NCI-H2107 (cell line): ENCODE data around the gene STT3B.
"Not testable (repeated sequence)": the region's sequence is repeated elsewhere in the genome, so short reads cannot be mapped to it uniquely, and the experiment has no call there.

Experiments used
- DNase-seq: peaks from one replicate; lab custom pipeline; 2025; lab: John Stamatoyannopoulos, UW

STT3B gene

GRCh38 chr3:31605333-31605732 lies 72.6 kb downstream of the STT3B start:
- DNase-seq = not testable (repeated sequence)

GRCh38 chr3:31606453-31606852 lies 73.7 kb downstream of the STT3B start:
- DNase-seq = no peak

GRCh38 chr3:31610700-31611275 lies 78.1 kb downstream of the STT3B start:
- no peak for DNase-seq

GRCh38 chr3:31613177-31613576 lies 80.5 kb downstream of the STT3B start:
- DNase-seq = no peak

- no peak for DNase-seq
Measured at GRCh38 chr3:31613654-31614053, 80.9 kb downstream of the STT3B start.

- DNase-seq = no peak
Measured at GRCh38 chr3:31614162-31614921, 81.6 kb downstream of the STT3B start.

GRCh38 chr3:31615071-31615875 lies 82.5 kb downstream of the STT3B start:
- DNase-seq = no peak

GRCh38 chr3:31616711-31617110 lies 84.0 kb downstream of the STT3B start:
- DNase-seq = no peak

- no peak for DNase-seq
Measured at GRCh38 chr3:31620656-31621055, 87.9 kb downstream of the STT3B start.

GRCh38 chr3:31621314-31621713 lies 88.6 kb downstream of the STT3B start:
- no peak for DNase-seq

- no peak for DNase-seq
Measured at GRCh38 chr3:31622636-31623288, 90.0 kb downstream of the STT3B start.

GRCh38 chr3:31624083-31624709 lies 91.5 kb downstream of the STT3B start:
- no peak for DNase-seq

GRCh38 chr3:31625358-31625757 lies 92.6 kb downstream of the STT3B start:
- no peak for DNase-seq

- no peak for DNase-seq
Measured at GRCh38 chr3:31629054-31629453, 96.3 kb downstream of the STT3B start.

- no peak for DNase-seq
Measured at GRCh38 chr3:31634476-31634875, 101.8 kb downstream of the STT3B start.

GRCh38 chr3:31635545-31635944 lies 102.8 kb downstream of the STT3B start:
- DNase-seq = no peak

- DNase-seq = no peak
Measured at GRCh38 chr3:31636049-31636448, 103.3 kb downstream of the STT3B start.

- no peak for DNase-seq
Measured at GRCh38 chr3:31636694-31637442, 104.1 kb downstream of the STT3B start.

GRCh38 chr3:31639828-31640227 lies 107.1 kb downstream of the STT3B start:
- no peak for DNase-seq

- DNase-seq = no peak
Measured at GRCh38 chr3:31645256-31645655, 112.5 kb downstream of the STT3B start.

- no peak for DNase-seq
Measured at GRCh38 chr3:31648286-31648968, 115.7 kb downstream of the STT3B start.
